Osteocyte (in vitro differentiated cells): ENCODE measurements around the gene RASAL2. TPM values are rescaled to one million over a fixed set of nuclear protein-coding genes. Genes with fewer than 3 reads are reported as not detected.

Source experiments
- DNase-seq: peaks from one replicate; pipeline ENCODE4 v3.0.0; 2021; ENCODE audit warnings: mixed read lengths; ENCODE audit not compliant: unreplicated experiment; ENCODE audit errors: extremely low spot score
- H3K27ac Mint-ChIP-seq: one replicate; pipeline ENCODE4 v1.8.0; 2021; ENCODE audit warnings: mild to moderate bottlenecking, mixed read lengths; ENCODE audit not compliant: unreplicated experiment
- H3K27me3 Mint-ChIP-seq: one replicate; pipeline ENCODE4 v1.8.0; 2021; ENCODE audit warnings: mixed read lengths; ENCODE audit not compliant: unreplicated experiment
- H3K36me3 Mint-ChIP-seq: one replicate; pipeline ENCODE4 v1.8.0; 2021; ENCODE audit warnings: mixed read lengths; ENCODE audit not compliant: unreplicated experiment
- H3K4me1 Mint-ChIP-seq: one replicate; pipeline ENCODE4 v1.8.0; 2021; ENCODE audit warnings: mixed read lengths; ENCODE audit not compliant: unreplicated experiment
- H3K4me3 Mint-ChIP-seq: one replicate; pipeline ENCODE4 v1.8.0; 2021; ENCODE audit warnings: mild to moderate bottlenecking, moderate library complexity, mixed read lengths; ENCODE audit not compliant: unreplicated experiment
- H3K9me3 Mint-ChIP-seq: one replicate; pipeline ENCODE4 v1.8.0; 2021; ENCODE audit warnings: mixed read lengths; ENCODE audit not compliant: unreplicated experiment
- total RNA-seq: library from RNA; stranded (reverse); gene quantifications from 2 replicates; pipeline ENCODE4 v1.2.1, GENCODE V29; 2021
- TF ChIP-seq, protein P1 (sequence below): fragments of 200-600 bp; sonication (generic); IDR thresholded peaks from 2 replicates; pipeline ENCODE4 v1.5.0; 2021; ENCODE audit warnings: antibody characterized with exemption, mild to moderate bottlenecking, moderate library complexity

RASAL2 gene
- total RNA-seq, 1 donor from 2014 or later: 34.2 TPM

GRCh38 chr1:178368208-178368607, 274.3 kb downstream of the RASAL2 start:
- no peak for DNase-seq
- Mint-ChIP-seq H3K9me3 (no peaks in the 10 kb centered on the region), H3K27ac (no peak overlapping the region), H3K27me3 (no peaks in the 10 kb centered on the region), H3K4me1 (peaks cover 2% of the 10 kb centered on the region), H3K36me3 (no peaks in the 10 kb centered on the region), H3K4me3 (no peak overlapping the region)
- TF ChIP-seq, protein P1, sequence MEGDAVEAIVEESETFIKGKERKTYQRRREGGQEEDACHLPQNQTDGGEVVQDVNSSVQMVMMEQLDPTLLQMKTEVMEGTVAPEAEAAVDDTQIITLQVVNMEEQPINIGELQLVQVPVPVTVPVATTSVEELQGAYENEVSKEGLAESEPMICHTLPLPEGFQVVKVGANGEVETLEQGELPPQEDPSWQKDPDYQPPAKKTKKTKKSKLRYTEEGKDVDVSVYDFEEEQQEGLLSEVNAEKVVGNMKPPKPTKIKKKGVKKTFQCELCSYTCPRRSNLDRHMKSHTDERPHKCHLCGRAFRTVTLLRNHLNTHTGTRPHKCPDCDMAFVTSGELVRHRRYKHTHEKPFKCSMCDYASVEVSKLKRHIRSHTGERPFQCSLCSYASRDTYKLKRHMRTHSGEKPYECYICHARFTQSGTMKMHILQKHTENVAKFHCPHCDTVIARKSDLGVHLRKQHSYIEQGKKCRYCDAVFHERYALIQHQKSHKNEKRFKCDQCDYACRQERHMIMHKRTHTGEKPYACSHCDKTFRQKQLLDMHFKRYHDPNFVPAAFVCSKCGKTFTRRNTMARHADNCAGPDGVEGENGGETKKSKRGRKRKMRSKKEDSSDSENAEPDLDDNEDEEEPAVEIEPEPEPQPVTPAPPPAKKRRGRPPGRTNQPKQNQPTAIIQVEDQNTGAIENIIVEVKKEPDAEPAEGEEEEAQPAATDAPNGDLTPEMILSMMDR: no peak

- H3K27me3 Mint-ChIP-seq: no peaks in the 10 kb centered on the region
These were observed 277.3 kb downstream of the RASAL2 start for GRCh38 chr1:178371235-178371634.

GRCh38 chr1:178371933-178372388, 278.1 kb downstream of the RASAL2 start:
- Mint-ChIP-seq H3K27me3 (no peaks in the 10 kb centered on the region), H3K27ac (no peak overlapping the region), H3K4me1 (peaks cover 2% of the 10 kb centered on the region), H3K9me3 (no peaks in the 10 kb centered on the region), H3K36me3 (no peaks in the 10 kb centered on the region), H3K4me3 (no peak overlapping the region)
- no peak for DNase-seq
- TF ChIP-seq, protein P1: no peak

More at GRCh38 chr1:178371235-178371634, 277.3 kb downstream of the RASAL2 start:
- Mint-ChIP-seq H3K4me3 (no peak overlapping the region), H3K9me3 (no peaks in the 10 kb centered on the region), H3K4me1 (peaks cover 2% of the 10 kb centered on the region), H3K27ac (no peak overlapping the region), H3K36me3 (no peaks in the 10 kb centered on the region)
- DNase-seq: no peak
- TF ChIP-seq, protein P1: no peak

- TF ChIP-seq, protein P1: no peak
- H3K27ac Mint-ChIP-seq: no peak overlapping the region
- no peak overlapping the region for H3K4me3 Mint-ChIP-seq
- H3K4me1 Mint-ChIP-seq: peaks cover 6% of the 10 kb centered on the region
- no peaks in the 10 kb centered on the region for H3K27me3 Mint-ChIP-seq
- no peaks in the 10 kb centered on the region for H3K36me3 Mint-ChIP-seq
- H3K9me3 Mint-ChIP-seq: no peaks in the 10 kb centered on the region
- DNase-seq: no peak
These were observed 280.1 kb downstream of the RASAL2 start for GRCh38 chr1:178374016-178374415.

- no peak for DNase-seq
- H3K4me3 Mint-ChIP-seq: no peak overlapping the region
- peaks cover 6% of the 10 kb centered on the region for H3K4me1 Mint-ChIP-seq
- H3K27ac Mint-ChIP-seq: no peak overlapping the region
- TF ChIP-seq, protein P1: no peak
- no peaks in the 10 kb centered on the region for H3K9me3 Mint-ChIP-seq
- no peaks in the 10 kb centered on the region for H3K27me3 Mint-ChIP-seq
- no peaks in the 10 kb centered on the region for H3K36me3 Mint-ChIP-seq
These were observed 282.1 kb downstream of the RASAL2 start for GRCh38 chr1:178376008-178376407.
